ENCODE measurements around the gene PRKCD. TPM values are rescaled to one million over a fixed set of nuclear protein-coding genes. Genes with fewer than 3 reads are reported as not detected.

Gene PRKCD
- total and polyA plus RNA-seq, 2 experiments from 2014 or later, result 1.8 to 9.6 TPM

DNA sequence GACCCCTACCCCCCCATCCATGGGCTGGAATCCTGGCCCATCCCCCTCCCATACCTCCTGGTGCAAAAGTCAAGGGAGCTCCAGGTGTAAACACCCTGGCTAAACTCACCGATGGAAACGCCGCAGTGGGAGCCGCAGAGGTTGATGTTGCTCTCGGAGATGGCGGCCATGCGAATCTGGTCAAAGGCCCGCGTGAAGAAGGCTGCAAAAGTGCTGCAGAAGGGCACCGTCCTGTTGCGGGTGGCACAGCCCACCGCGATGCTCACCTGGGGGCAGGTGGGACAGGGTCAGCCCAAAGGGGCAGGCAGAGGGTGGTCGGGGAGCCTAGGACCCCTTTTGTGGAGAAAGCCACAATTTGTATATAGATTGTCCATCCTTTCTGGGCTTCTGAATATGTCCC is 68.2 kb downstream of the PRKCD start:
- no peaks in the 10 kb centered on the region for H3K27me3 ChIP-seq (replicated peaks; ENCODE audit: insufficient read depth)
- in situ Hi-C loops (cut with MboI), result no loop called here
- 0 out of 2 replicates have a peak, but pooled peaks cover 11% of the 10 kb centered on the region for H3F3A ChIP-seq (ENCODE audit: insufficient read depth)
- TF ChIP-seq EZH2 (IDR thresholded peaks at IDR 0.05; ENCODE audit: insufficient read depth, poor library complexity, severe bottlenecking) (no peak), EZH2phosphoT487 (IDR thresholded peaks at IDR 0.05; ENCODE audit: insufficient read depth, low read depth) (no peak)
- peaks cover 26% of the 10 kb centered on the region for H3K79me2 ChIP-seq (ENCODE audit: insufficient read depth)
- H3K36me3 ChIP-seq (ENCODE audit: low read depth), result peaks cover 73% of the 10 kb centered on the region
- WGBS, 2 experiments (ENCODE audit: low coverage in 1 of 2, low lambda C conversion rate in 2 of 2, missing lambda C conversion rate in 2 of 2), result 96% methylated on average over 14 of the region's 14 CpGs
- no peak overlapping the region for H3K9ac ChIP-seq
- no peak overlapping the region for H2AFZ ChIP-seq
- H3K4me1 ChIP-seq (ENCODE audit: insufficient read depth), result no peaks in the 10 kb centered on the region
- DNase-seq, result no peak
- no peak overlapping the region for H3K4me2 ChIP-seq (ENCODE audit: unreplicated experiment)
- no peak overlapping the region for H3K27ac ChIP-seq
- no peaks in the 10 kb centered on the region for H3K9me3 ChIP-seq (ENCODE audit: low read depth)
- H3K9me2 ChIP-seq (ENCODE audit: insufficient read depth), result no peaks in the 10 kb centered on the region
- H3K4me3 ChIP-seq, result no peak overlapping the region
- no peaks in the 10 kb centered on the region for H4K20me1 ChIP-seq (ENCODE audit: insufficient read depth)

DNA sequence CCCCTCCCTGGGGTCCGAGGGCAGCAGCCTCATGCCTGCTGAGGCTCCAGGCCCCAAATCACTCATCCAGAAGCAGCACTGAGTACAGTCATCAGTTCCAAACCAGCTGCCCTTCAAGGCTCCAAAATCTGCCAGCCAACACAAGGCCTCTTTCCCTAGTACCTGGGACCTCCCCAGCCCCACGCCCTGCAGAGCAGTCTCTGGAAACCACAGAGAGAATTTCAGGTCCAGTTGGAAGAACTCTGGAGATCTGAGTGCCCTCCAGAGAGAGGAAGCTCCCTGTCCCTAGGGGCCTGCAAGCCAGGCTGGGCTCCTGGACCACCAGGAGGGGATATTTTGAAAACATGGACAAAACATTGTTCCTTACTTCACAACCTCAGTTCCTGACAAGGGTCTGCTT is 68.6 kb downstream of the PRKCD start:
- no peak overlapping the region for H3K27ac ChIP-seq
- H3K79me2 ChIP-seq (ENCODE audit: insufficient read depth), result peaks cover 30% of the 10 kb centered on the region
- H2AFZ ChIP-seq, result no peak overlapping the region
- H3K4me2 ChIP-seq (ENCODE audit: unreplicated experiment), result no peak overlapping the region
- no peak for TF ChIP-seq EZH2phosphoT487 (IDR thresholded peaks at IDR 0.05; ENCODE audit: insufficient read depth, low read depth)
- TF ChIP-seq EZH2 (IDR thresholded peaks at IDR 0.05; ENCODE audit: insufficient read depth, poor library complexity, severe bottlenecking), result no peak
- no peaks in the 10 kb centered on the region for H4K20me1 ChIP-seq (ENCODE audit: insufficient read depth)
- no peaks in the 10 kb centered on the region for H3K27me3 ChIP-seq (replicated peaks; ENCODE audit: insufficient read depth)
- H3K4me1 ChIP-seq (ENCODE audit: insufficient read depth), result no peaks in the 10 kb centered on the region
- H3K4me3 ChIP-seq, result no peak overlapping the region
- H3K9me3 ChIP-seq (ENCODE audit: low read depth), result no peaks in the 10 kb centered on the region
- in situ Hi-C loops (cut with MboI), result no loop called here
- no peak for DNase-seq
- peaks cover 73% of the 10 kb centered on the region for H3K36me3 ChIP-seq (ENCODE audit: low read depth)
- WGBS, 2 experiments (ENCODE audit: low coverage in 1 of 2, low lambda C conversion rate in 2 of 2, missing lambda C conversion rate in 2 of 2), result 89 to 100% methylated on average over 2 of the region's 2 CpGs
- H3F3A ChIP-seq (ENCODE audit: insufficient read depth), result 0 out of 2 replicates have a peak, but pooled peaks cover 11% of the 10 kb centered on the region
- no peak overlapping the region for H3K9ac ChIP-seq
- H3K9me2 ChIP-seq (ENCODE audit: insufficient read depth), result no peaks in the 10 kb centered on the region

DNA sequence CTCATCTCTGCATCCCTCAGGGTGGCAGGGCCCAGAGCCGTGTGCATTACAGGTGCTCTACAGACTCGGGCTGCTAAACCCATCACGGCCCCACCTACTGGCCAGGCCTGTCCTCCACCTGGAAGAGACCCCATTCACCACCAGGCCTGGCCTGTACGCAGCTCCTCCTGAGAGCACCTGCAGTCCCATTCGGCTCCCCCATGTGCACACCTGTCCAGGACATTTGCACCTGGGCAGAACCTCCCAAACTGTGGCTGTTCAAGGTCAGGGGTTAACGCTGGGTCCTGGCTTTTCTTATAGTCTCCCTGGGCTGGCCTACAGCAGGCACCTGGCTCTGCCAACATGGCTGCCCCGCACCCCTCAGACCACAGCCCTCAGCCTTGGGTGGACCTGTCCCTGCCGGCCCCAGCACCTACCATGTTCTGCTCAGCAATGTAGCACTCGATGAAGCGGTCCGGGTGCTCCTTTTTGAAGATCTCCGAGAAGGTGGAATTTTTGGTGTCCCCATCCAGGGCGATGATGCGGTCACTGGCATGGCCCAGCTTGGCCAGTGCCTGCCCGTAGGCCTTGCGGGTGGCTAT is 69.1 kb downstream of the PRKCD start:
- in situ Hi-C loops (cut with MboI), result no loop called here
- peaks cover 70% of the 10 kb centered on the region for H3K36me3 ChIP-seq (ENCODE audit: low read depth)
- no peak for DNase-seq

DNA sequence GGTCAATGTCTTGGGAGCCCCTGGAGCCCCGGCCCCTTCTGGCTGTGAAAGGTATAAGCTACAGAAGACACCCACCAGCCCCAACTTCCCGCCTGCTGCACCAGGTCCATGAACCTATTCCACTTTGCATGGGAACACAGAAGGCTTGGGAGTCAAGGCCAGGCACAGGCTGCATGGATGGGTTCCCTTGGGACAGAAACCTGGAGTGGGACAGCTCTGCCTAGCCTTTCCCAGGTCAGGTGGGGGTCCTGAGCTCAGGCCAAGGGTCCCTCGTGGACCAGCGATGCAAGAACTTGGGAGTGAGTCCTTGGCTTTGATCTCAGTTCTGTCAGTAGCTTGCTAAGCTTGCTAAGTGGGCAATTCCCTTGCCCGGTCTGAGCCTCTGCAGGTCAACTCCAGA is 69.8 kb downstream of the PRKCD start:
- Histone ChIP-seq H3K27me3 (replicated peaks; ENCODE audit: insufficient read depth) (no peaks in the 10 kb centered on the region), H3K4me1 (ENCODE audit: insufficient read depth) (no peaks in the 10 kb centered on the region), H3K79me2 (ENCODE audit: insufficient read depth) (peaks cover 39% of the 10 kb centered on the region), H3K36me3 (ENCODE audit: low read depth) (peaks cover 66% of the 10 kb centered on the region), H3K4me3 (no peak overlapping the region), H4K20me1 (ENCODE audit: insufficient read depth) (no peaks in the 10 kb centered on the region), H3K9me2 (ENCODE audit: insufficient read depth) (no peaks in the 10 kb centered on the region), H3K27ac (no peak overlapping the region), H3F3A (ENCODE audit: insufficient read depth) (0 out of 2 replicates have a peak, but pooled peaks cover 11% of the 10 kb centered on the region), H3K9me3 (ENCODE audit: low read depth) (no peaks in the 10 kb centered on the region), H3K9ac (no peak overlapping the region), H3K4me2 (ENCODE audit: unreplicated experiment) (no peak overlapping the region), H2AFZ (no peak overlapping the region)
- no peak for TF ChIP-seq EZH2phosphoT487 (IDR thresholded peaks at IDR 0.05; ENCODE audit: insufficient read depth, low read depth)
- no peak for TF ChIP-seq EZH2 (IDR thresholded peaks at IDR 0.05; ENCODE audit: insufficient read depth, poor library complexity, severe bottlenecking)
- 89 to 95% methylated on average over 5 of the region's 5 CpGs for WGBS, 2 experiments (ENCODE audit: low coverage in 1 of 2, low lambda C conversion rate in 2 of 2, missing lambda C conversion rate in 2 of 2)
- in situ Hi-C loops (cut with MboI), result no loop called here
- no peak for DNase-seq

More for the DNA sequence above, 69.1 kb downstream of the PRKCD start:
- H2AFZ ChIP-seq, result no peak overlapping the region
- no peak overlapping the region for H3K27ac ChIP-seq
- no peak overlapping the region for H3K4me3 ChIP-seq
- H3F3A ChIP-seq (ENCODE audit: insufficient read depth), result 0 out of 2 replicates have a peak, but pooled peaks cover 11% of the 10 kb centered on the region
- no peaks in the 10 kb centered on the region for H3K27me3 ChIP-seq (replicated peaks; ENCODE audit: insufficient read depth)
- no peaks in the 10 kb centered on the region for H3K9me2 ChIP-seq (ENCODE audit: insufficient read depth)
- H3K4me2 ChIP-seq (ENCODE audit: unreplicated experiment), result no peak overlapping the region
- TF ChIP-seq EZH2phosphoT487 (IDR thresholded peaks at IDR 0.05; ENCODE audit: insufficient read depth, low read depth) (no peak), EZH2 (IDR thresholded peaks at IDR 0.05; ENCODE audit: insufficient read depth, poor library complexity, severe bottlenecking) (no peak)
- peaks cover 33% of the 10 kb centered on the region for H3K79me2 ChIP-seq (ENCODE audit: insufficient read depth)
- WGBS, 2 experiments (ENCODE audit: low coverage in 1 of 2, low lambda C conversion rate in 2 of 2, missing lambda C conversion rate in 2 of 2), result 93% methylated on average over 15 to 16 of the region's 16 CpGs
- H3K4me1 ChIP-seq (ENCODE audit: insufficient read depth), result no peaks in the 10 kb centered on the region
- H3K9ac ChIP-seq, result no peak overlapping the region
- no peaks in the 10 kb centered on the region for H4K20me1 ChIP-seq (ENCODE audit: insufficient read depth)
- H3K9me3 ChIP-seq (ENCODE audit: low read depth), result no peaks in the 10 kb centered on the region

Data from GM23248 (cell line).